Left renal pelvis (tissue), 4 donors: ENCODE data around the gene SSU72. TPM values are rescaled to one million over a fixed set of nuclear protein-coding genes. Genes with fewer than 3 reads are reported as not detected.

Source experiments
- DNase-seq, 4 donors: peaks; one replicate each; pipeline ENCODE4 v3.0.0-alpha.2; 2013; ENCODE audit warnings: low read depth in 4 of 4, low spot score in 3 of 4
- polyA plus RNA-seq, 4 donors: library from polyadenylated mRNA; unstranded; fragments of 120-200 nt; gene quantifications; one replicate each; pipeline ENCODE4 v1.2.1, GENCODE V29; 2013; ENCODE audit not compliant: insufficient read length in 4 of 4

The SSU72 gene
- 10 to 100 TPM; 77.9 to 93.4 (median 87.3) TPM for polyA plus RNA-seq

- peak; percentile 75 to 83 (median 80) for DNase-seq
These were observed at the start of gene SSU72 for GRCh38 chr1:1574721-1575537. Gene SSU72, minus strand, starts transcription at chr1:1574863. Its CDS starts 306 bp downstream, at chr1:1574557.

DNA sequence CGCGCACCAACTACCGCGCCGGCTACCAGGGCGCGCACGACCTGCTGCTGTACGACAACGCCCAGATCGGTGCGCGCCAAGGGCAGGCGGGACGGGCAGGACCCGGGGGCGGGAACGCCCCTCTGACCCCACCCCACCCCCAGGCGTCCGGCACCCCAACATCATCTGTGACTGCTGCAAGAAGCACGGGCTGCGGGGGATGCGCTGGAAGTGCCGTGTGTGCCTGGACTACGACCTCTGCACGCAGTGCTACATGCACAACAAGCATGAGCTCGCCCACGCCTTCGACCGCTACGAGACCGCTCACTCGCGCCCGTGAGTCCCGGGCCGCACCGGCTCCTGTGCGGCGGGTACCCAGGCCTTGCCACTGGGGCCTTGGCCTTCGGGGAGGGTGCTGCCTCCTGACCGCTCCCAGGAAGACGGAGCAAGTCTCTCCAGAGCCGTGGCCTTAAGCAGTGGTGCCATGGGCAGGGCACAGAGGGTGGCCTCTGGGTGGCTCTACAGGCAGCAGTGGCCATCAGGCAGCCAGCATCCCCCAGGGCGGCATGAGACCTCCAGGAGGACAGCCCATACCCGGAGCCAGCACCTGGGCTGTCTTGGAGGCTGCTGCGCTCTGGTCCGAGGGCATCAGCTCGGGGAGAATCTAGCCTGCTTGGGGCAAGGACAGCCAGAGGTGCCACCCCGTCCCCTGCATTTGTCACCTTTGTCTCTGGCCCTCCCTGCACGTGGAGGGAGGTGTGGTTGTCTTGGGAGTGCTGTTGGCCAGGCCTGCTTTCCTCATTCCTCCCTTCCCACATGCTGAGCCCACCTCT is 49.2 kb upstream of the SSU72 start:
- no peak for DNase-seq

DNA sequence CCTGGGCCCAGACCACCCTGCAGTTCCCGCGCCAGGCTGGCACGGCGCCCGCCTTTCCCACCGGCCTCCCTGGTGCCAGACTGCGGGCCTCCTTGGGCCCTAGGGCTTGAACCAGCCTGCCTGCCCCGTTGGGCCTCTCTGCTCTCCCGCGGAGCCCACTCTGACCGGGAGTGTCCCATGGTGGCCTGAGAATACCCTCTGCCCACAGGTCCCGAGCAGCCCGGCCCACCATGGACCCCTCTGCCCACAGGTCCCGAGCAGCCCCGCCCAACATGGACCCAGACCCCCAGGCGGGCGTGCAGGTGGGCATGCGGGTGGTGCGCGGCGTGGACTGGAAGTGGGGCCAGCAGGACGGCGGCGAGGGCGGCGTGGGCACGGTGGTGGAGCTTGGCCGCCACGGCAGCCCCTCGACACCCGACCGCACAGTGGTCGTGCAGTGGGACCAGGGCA is 48.5 kb upstream of the SSU72 start:
- no peak for DNase-seq

DNA sequence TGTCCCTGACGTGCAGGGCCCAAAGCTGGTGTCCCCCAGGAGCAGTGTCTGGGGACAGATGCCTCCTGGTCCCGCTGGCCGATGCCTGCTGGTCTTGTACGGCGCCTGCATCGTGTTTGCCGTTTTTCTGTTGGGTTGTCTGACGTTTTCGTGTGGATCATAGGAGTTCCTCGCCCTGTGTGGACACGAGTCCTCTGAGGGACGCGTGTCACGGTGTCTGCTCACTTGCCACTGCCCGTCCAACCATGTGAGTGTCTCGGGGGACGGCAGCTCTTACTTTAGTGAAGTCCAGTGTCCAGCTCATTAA is 48.1 kb upstream of the SSU72 start:
- DNase-seq, result no peak

DNA sequence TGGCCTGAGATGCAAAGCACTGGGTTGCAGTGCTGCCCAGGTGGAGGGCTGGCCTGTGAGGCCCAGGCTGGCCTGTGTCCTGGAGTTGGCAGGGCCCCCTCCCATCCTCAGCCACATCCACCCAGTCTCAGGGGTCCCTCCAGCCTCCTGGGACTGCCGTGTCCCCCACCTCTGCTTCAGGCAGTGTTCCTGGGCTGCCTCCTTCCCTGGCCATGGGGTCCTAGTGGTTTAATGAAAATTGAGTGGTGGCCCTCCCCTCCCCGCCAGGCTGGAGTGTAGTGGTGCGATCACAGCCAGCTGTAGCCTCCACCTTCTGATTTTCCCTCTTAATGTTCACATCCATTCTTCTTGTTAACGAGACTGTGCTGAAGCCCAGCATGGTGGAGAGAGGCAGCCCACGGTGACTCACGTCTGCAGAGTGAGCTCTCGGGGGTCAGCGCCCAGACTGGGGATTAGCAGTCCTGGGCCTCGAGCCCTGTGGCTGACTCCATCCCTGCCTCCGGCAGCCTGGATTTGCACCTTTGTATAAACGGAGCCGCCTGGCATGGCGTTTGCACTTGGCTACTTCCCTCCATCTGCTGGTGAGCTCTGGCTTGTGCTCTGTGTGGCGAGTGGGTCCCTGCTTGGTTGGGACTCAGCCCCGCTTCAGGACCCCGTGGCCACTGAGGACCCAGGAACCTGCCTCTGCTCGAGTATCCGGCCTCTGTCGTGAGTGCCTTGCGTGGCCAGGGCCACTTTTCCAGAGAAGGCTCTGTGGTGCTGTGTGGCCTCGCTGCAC is 47.5 kb upstream of the SSU72 start:
- no peak for DNase-seq

DNA sequence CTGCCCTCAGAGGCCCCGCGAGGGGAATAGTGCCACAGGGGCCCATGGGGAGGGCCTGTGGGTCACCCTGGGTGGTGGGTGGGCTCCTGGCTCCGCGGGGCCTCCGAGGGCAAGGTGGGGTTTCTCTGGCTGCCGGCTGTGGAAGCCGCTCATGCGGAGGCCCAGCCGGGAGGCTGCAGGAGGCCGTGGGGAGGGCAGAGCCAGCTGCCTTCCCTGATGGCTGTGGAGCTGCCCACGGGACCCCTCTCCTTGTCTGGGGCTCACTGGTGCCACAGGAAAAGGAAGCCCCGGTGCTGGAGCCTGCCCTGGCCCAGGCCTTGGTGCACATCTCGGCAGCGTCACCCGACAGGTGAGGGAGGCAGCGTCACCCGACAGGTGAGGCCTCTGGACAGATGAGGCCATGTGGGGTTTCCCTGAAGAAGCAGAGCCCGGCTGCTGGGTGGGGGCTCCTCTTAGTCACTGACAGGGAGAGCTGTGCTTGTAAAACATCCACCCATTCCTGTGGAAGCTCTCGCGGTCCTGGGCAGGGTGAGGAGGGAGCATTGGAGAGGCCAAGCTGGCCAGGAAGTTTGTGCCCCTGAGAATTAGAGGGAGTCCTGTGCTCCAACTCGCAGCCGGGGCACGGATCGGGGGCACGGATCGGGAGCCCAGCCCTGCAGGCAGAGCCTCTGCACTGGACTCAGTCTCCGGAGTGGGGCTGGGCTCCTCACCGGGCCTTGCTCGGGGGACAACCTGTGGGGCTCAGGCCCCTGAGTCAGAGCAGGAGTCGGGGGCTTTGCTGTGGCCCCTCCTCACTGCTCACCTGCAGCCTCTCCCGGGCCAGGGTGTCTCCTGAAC is 46.7 kb upstream of the SSU72 start:
- no peak for DNase-seq

DNA sequence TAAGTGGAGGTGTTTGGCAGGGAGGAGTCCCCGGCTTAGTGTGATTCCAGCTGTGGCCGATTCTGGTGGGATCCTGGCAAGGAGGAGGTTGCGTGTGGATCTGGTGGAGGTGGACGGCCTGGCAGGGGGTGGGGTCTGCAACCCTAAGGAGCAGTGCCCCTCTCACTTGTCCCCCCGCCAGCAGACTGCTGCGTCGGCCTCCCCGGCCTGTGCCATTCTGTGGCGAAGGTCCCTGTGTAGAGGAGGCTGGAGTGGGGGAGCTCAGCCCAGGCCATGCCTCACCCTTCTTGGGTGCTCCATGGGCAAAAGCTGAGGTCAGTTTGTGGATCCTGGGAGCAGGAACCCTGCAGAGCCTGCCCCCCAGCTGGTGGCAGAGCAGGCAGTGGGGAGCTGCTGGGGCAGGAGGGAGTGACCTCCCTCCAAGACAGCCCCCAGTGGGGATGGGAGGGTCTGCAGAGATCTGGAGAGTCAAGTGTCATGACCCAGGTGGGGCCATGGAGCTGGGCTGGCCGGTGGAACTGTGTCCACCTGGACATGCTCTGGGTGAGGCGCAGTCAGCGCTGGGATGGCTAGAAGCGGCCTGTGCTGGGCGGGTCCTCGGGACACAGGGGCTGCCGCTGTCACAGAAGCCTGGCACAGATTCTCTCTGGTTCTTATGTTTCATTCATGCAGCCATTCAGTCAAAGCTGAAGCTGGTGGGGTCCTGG is 45.9 kb upstream of the SSU72 start:
- DNase-seq, result no peak

GRCh38 chr1:1619917-1620361 is 45.3 kb upstream of the SSU72 start:
- no peak for DNase-seq

GRCh38 chr1:1618396-1619068 is 43.9 kb upstream of the SSU72 start:
- DNase-seq, result no peak

DNA sequence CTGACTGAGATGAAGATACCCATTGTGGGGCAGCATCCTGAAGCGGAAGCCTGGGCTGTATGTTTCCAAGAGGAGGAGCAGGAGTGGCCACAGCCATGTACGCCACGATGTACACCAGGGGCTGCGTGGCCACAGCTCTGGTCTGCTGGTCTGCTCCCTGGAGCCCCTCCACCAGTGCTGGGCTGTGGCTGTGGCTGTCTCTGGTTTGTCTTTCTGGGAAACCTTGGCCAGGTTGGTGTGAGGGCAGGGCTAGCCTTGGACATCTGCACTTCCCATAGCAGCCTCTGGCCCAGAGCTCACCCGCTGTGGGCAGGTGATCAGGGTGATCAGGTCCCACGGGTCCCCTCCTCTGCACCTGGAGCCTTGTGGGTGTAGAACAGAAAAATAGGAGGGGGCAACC is 43.3 kb upstream of the SSU72 start:
- no peak for DNase-seq

GRCh38 chr1:1617516-1617915 is 42.9 kb upstream of the SSU72 start:
- no peak for DNase-seq

GRCh38 chr1:1616838-1617237 is 42.2 kb upstream of the SSU72 start:
- no peak for DNase-seq

- DNase-seq, result no peak
These were observed 41.6 kb upstream of the SSU72 start for GRCh38 chr1:1616045-1616790.

GRCh38 chr1:1615256-1616044 is 40.8 kb upstream of the SSU72 start, which contains the start of gene MIB2:
Gene MIB2, plus strand, starts transcription at chr1:1615500. Its CDS starts 7,953 bp downstream, at chr1:1623453.
- peak; percentile 87 to 91 (median 90) for DNase-seq

- DNase-seq, result no peak
These were observed 40.2 kb upstream of the SSU72 start for GRCh38 chr1:1614954-1615255.

DNA sequence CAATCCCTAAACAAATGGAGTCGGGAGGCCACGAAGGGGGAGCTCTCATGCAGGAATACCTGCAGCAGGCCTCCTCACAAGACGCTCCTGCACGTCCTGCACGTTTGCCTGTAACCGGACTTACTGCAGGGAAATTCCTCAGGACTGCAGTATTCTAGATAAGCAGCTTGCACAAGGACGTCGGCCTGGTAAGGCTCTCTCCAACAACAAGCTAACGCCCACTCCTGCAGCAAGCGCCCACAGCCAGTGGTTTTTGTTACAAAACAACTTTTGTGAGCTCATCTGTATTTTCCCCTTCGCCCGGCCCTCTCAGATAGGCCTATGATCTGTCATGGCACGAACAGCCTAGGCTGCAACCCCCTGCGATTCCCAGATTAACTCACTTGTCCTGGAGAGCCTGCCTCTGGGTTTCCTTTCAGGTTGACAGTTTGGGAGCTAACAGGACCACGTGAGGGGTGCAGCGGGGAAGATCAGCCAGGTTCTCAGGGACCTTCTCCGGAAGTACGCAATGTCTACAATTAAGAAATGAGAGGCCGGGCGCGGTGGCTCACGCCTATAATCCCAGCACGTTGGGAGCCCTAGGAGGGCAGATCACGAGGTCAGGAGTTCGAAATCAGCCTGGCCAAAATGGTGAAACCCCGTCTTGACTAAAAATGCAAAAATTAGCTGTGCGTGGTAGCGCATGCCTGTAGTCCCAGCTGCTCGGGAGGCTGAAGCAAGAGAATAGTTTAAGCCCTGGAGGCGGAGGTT is 39.7 kb upstream of the SSU72 start:
- DNase-seq, result no peak
